Stimulated activated CD4-positive, alpha-beta T cell treated with anti-CD3 and anti-CD28 coated beads, Interleukin-12 subunit alpha, Interleukin-12 subunit beta, amount 100 ng/mL, for 24 hours (primary cell): ENCODE data around the gene FTSJ1.
"Not testable (repeated sequence)": the region's sequence is repeated elsewhere in the genome, so short reads cannot be mapped to it uniquely, and the experiment has no call there.

ENCODE experiments used
- DNase-seq, 2 experiments: peaks; one replicate each; pipeline ENCODE4 v3.0.0-alpha.2; 2020; ENCODE audit warnings: low read depth in 2 of 2

Gene FTSJ1

GRCh38 chrX:48497871-48498270, 21.9 kb downstream of the FTSJ1 start:
- no peak for DNase-seq

- no peak for DNase-seq
Measured at GRCh38 chrX:48498374-48498809, 22.4 kb downstream of the FTSJ1 start.

GRCh38 chrX:48504261-48504660, 28.3 kb downstream of the FTSJ1 start:
- no peak for DNase-seq

GRCh38 chrX:48505481-48505880, 29.5 kb downstream of the FTSJ1 start:
- DNase-seq = no peak

GRCh38 chrX:48507246-48507645, 31.2 kb downstream of the FTSJ1 start:
- DNase-seq = no peak

- DNase-seq = peak; percentile 61 to 80
Measured at GRCh38 chrX:48508400-48509244, 32.6 kb downstream of the FTSJ1 start, which contains the start of gene PORCN. TSS of gene PORCN (plus strand) at chrX:48508992. CDS start at chrX:48509821, 829 bp downstream.

GRCh38 chrX:48509245-48509590, 33.2 kb downstream of the FTSJ1 start:
- no peak for DNase-seq

GRCh38 chrX:48509619-48510018, 33.6 kb downstream of the FTSJ1 start:
- DNase-seq = no peak

GRCh38 chrX:48511560-48511959, 35.6 kb downstream of the FTSJ1 start:
- no peak for DNase-seq

GRCh38 chrX:48512371-48512935, 36.5 kb downstream of the FTSJ1 start:
- DNase-seq = no peak

GRCh38 chrX:48513670-48514069, 37.7 kb downstream of the FTSJ1 start:
- no peak for DNase-seq

- DNase-seq = no peak
Measured at GRCh38 chrX:48514126-48514806, 38.3 kb downstream of the FTSJ1 start.

GRCh38 chrX:48514868-48515460, 39.0 kb downstream of the FTSJ1 start:
- no peak for DNase-seq

- DNase-seq = no peak
Measured at GRCh38 chrX:48515842-48516241, 39.8 kb downstream of the FTSJ1 start.

GRCh38 chrX:48516285-48516684, 40.3 kb downstream of the FTSJ1 start:
- DNase-seq = no peak

GRCh38 chrX:48516987-48517386, 41.0 kb downstream of the FTSJ1 start:
- no peak for DNase-seq

GRCh38 chrX:48519481-48519880, 43.5 kb downstream of the FTSJ1 start:
- not testable (repeated sequence) for DNase-seq

- DNase-seq = no peak
Measured at GRCh38 chrX:48520455-48520854, 44.5 kb downstream of the FTSJ1 start.

- DNase-seq = no peak
Measured at GRCh38 chrX:48520976-48521352, 45.0 kb downstream of the FTSJ1 start.

- peak; percentile 84 to 92 for DNase-seq
Measured at GRCh38 chrX:48521353-48522243, 45.6 kb downstream of the FTSJ1 start, which contains the start of gene EBP. TSS of gene EBP (plus strand) at chrX:48521808. CDS start at chrX:48523772, 1,964 bp downstream.

- DNase-seq = no peak
Measured at GRCh38 chrX:48522291-48522690, 46.3 kb downstream of the FTSJ1 start.
